HepG2 (cell line): ENCODE measurements around the gene P2RY8. TPM values are rescaled to one million over a fixed set of nuclear protein-coding genes. Genes with fewer than 3 reads are reported as not detected.
"Not testable (repeated sequence)": the region's sequence is repeated elsewhere in the genome, so short reads cannot be mapped to it uniquely, and the experiment has no call there.

Source experiments
- ATAC-seq: fragments of 200-7000 bp; cut with Tn5 transposase; 3 replicates; pipeline ENCODE4 v1.9.1; 2020; ENCODE audit warnings: mild to moderate bottlenecking, moderate library complexity
- BruUV-seq: library from RNA; stranded (reverse); fragments of 400-500 nt; replicated peaks from 2 replicates; lab custom pipeline; 2021; lab: Mats Ljungman, UMichigan
- CTCF ChIA-PET: fragments of 300-600 bp; formaldehyde crosslinking; extraction: SDS; loops from one replicate; lab custom pipeline; 2021; ENCODE audit warnings: low total read pairs, inconsistent platforms, low intra/inter-chr PET ratio; lab: Yijun Ruan, JAX
- POLR2A ChIA-PET: fragments of 350-600 bp; sonication (Branson Sonifier 250); formaldehyde crosslinking; loops from one replicate; lab custom pipeline; 2020; ENCODE audit warnings: antibody characterized with exemption, inconsistent platforms; lab: Yijun Ruan, JAX
- DNase-seq: peaks from one replicate; pipeline ENCODE4 v3.0.0-alpha.2; 2015; ENCODE audit warnings: low spot score
- FAIRE-seq: peaks from 3 replicates; lab custom pipeline; 2011; peaks lifted over from hg19 to GRCh38; lab: Jason Lieb, UNC
- H2AFZ ChIP-seq: one replicate; pipeline ENCODE4 v1.6.1; 2011; ENCODE audit warnings: low read length, inconsistent platforms
- H3K27ac ChIP-seq: fragments of 300-600 bp; 3 replicates; pipeline ENCODE4 v1.8.0; 2011; ENCODE audit warnings: mixed run types, mild to moderate bottlenecking, mixed read lengths, low read length, inconsistent platforms; ENCODE audit not compliant: insufficient read depth; ENCODE audit errors: extremely low read length
- H3K27me3 ChIP-seq, 2 experiments: fragments of 200-600 bp in 1 of 2; 2 replicates in 1 of 2; 3 replicates in 1 of 2; pipeline versions ENCODE4 v1.6.0 to v1.8.0; 2011; ENCODE audit warnings: low read length in 2 of 2, mild to moderate bottlenecking in 2 of 2, moderate library complexity in 2 of 2, inconsistent platforms in 1 of 2; ENCODE audit not compliant: insufficient read depth in 2 of 2, control insufficient read depth in 1 of 2
- H3K36me3 ChIP-seq, 2 experiments: fragments of 200-600 bp in 1 of 2; replicated peaks in 1 of 2; 2 replicates in 1 of 2; 3 replicates in 1 of 2; pipeline versions ENCODE4 v1.5.1 to v1.8.0; 2011; ENCODE audit warnings: low read length in 2 of 2, inconsistent platforms in 1 of 2; ENCODE audit not compliant: insufficient read depth in 2 of 2, control insufficient read depth in 1 of 2
- H3K4me1 ChIP-seq: 2 replicates; pipeline ENCODE4 v1.5.1; 2012; ENCODE audit warnings: low read length, inconsistent platforms; ENCODE audit not compliant: insufficient read depth
- H3K4me2 ChIP-seq: 2 replicates; pipeline ENCODE4 v1.6.0; 2011; ENCODE audit warnings: low read depth, low read length, inconsistent platforms
- H3K4me3 ChIP-seq, 3 experiments: fragments of 200-600 bp in 1 of 3; sonication (generic), shearing (Covaris generic) in 1 of 3; replicated peaks in 1 of 3; 2 replicates each; pipeline ENCODE4 v1.5.1; 2011 to 2016; ENCODE audit warnings: low read length in 3 of 3, inconsistent platforms in 2 of 3, low read depth in 2 of 3, mild to moderate bottlenecking in 2 of 3, control low read depth in 1 of 3, mixed read lengths in 1 of 3; ENCODE audit not compliant: insufficient read depth in 1 of 3
- H3K79me2 ChIP-seq: one replicate; pipeline ENCODE4 v1.6.1; 2011; ENCODE audit warnings: low read length, inconsistent platforms; ENCODE audit not compliant: insufficient read depth
- H3K9ac ChIP-seq: 2 replicates; pipeline ENCODE4 v1.6.0; 2011; ENCODE audit warnings: mild to moderate bottlenecking, low read depth, low read length, inconsistent platforms; ENCODE audit not compliant: insufficient read depth
- H3K9me3 ChIP-seq: 2 replicates; pipeline ENCODE4 v1.5.1; 2012; ENCODE audit warnings: mild to moderate bottlenecking, low read length
- H4K20me1 ChIP-seq: 2 replicates; pipeline ENCODE4 v1.6.0; 2011; ENCODE audit warnings: inconsistent platforms, mild to moderate bottlenecking, low read length, moderate library complexity; ENCODE audit not compliant: insufficient read depth
- ZNF24 ChIP-seq: fragments of 450-650 bp; IDR thresholded peaks from 2 replicates; pipeline ENCODE4 v1.6.1; 2017; ENCODE audit warnings: antibody characterized with exemption, mild to moderate bottlenecking
- WGBS: methylation state at CpG from one replicate; pipeline ENCODE4 v1.1.6; 2017; ENCODE audit warnings: low lambda C conversion rate; 5-methylcytosine and 5-hydroxymethylcytosine counted together
- in situ Hi-C: cut with HindIII; loops from 2 replicates; pipeline ENCODE4 v1.10.0; 2017; ENCODE audit warnings: low pct_unique_long_range_greater_than_20kb; ENCODE audit not compliant: extremely low pct_ligation_motif_present
- intact Hi-C: fragments of 100-400 bp; cut with micrococcal nuclease; formaldehyde crosslinking; loops from one replicate; pipeline ENCODE4 v1.10.0; 2022; ENCODE audit not compliant: unreplicated experiment
- polyA plus RNA-seq, 8 experiments: library from polyadenylated mRNA; depleted of rRNA in 3 of 8; stranded (reverse) in 7 of 8; unstranded in 1 of 8; fragments of >200 nt; fragmentation: Illumina TruSeq in 4 of 8; extraction: Trizol in 4 of 8; gene quantifications; 2 replicates each; pipeline versions ENCODE4 v1.2.1 to v1.2.3, GENCODE V29; 2011 to 2016; ENCODE audit warnings: low read depth in 4 of 8, missing spikeins in 1 of 8, mixed read lengths in 1 of 8; ENCODE audit not compliant: insufficient read depth in 1 of 8
- total RNA-seq, 5 experiments: library from RNA; depleted of rRNA; stranded (reverse); fragments of >200 nt; fragmentation: Illumina TruSeq; extraction: Trizol; gene quantifications; 2 replicates each; pipeline ENCODE4 v1.2.3, GENCODE V29; 2016; ENCODE audit warnings: low read depth in 1 of 5

The P2RY8 gene
- total and polyA plus RNA-seq, 2 of the 13 experiments (the other 11 are each of a cell fraction or from before 2014, with no cell fraction given) = 1.0 to 1.3 TPM

- H3K79me2 ChIP-seq, H4K20me1 ChIP-seq, CTCF ChIA-PET, H3K4me3 ChIP-seq, H3K27me3 ChIP-seq, H3K4me2 ChIP-seq, H3K9ac ChIP-seq, H3K9me3 ChIP-seq: not testable (repeated sequence)
- 97% methylated on average over 4 of the region's 4 CpGs for WGBS
- peak; percentile 75; the same call in 1 of the 2 replicates for TF ChIP-seq ZNF24
- TF ChIP-seq, all 625 proteins: peak for 1; not testable (repeated sequence) for 624
- H2AFZ ChIP-seq, H3K4me1 ChIP-seq, intact Hi-C loops, ATAC-seq, H3K27ac ChIP-seq, POLR2A ChIA-PET, FAIRE-seq, H3K36me3 ChIP-seq, BruUV-seq, DNase-seq, in situ Hi-C loops: not testable (repeated sequence)
These were observed 45.7 kb downstream of the P2RY8 start for GRCh38 chrX:1491248-1491647.

- DNase-seq, POLR2A ChIA-PET, H3K79me2 ChIP-seq, H3K4me1 ChIP-seq, H3K27ac ChIP-seq, H3K4me2 ChIP-seq, H3K36me3 ChIP-seq, BruUV-seq, H2AFZ ChIP-seq, H3K4me3 ChIP-seq, H4K20me1 ChIP-seq, H3K9me3 ChIP-seq, FAIRE-seq, ATAC-seq, in situ Hi-C loops, CTCF ChIA-PET, H3K27me3 ChIP-seq, H3K9ac ChIP-seq, intact Hi-C loops: not testable (repeated sequence)
- WGBS = 85% methylated on average over 1 of the region's 1 CpG
These were observed 46.3 kb downstream of the P2RY8 start for GRCh38 chrX:1490723-1491122.

- H2AFZ ChIP-seq, in situ Hi-C loops, H3K9me3 ChIP-seq, H3K79me2 ChIP-seq, intact Hi-C loops, H3K9ac ChIP-seq, DNase-seq, POLR2A ChIA-PET, H3K4me1 ChIP-seq, H3K27me3 ChIP-seq, CTCF ChIA-PET, H3K4me2 ChIP-seq, H4K20me1 ChIP-seq, ATAC-seq, H3K36me3 ChIP-seq, BruUV-seq, FAIRE-seq, H3K4me3 ChIP-seq, H3K27ac ChIP-seq: not testable (repeated sequence)
- WGBS = 66% methylated on average over 5 of the region's 5 CpGs
These were observed 47.6 kb downstream of the P2RY8 start for GRCh38 chrX:1489354-1489753.
